ENCODE results near the gene ALDOA.

The ALDOA gene

GRCh38 chr16:30046178-30046577 is 19.4 kb upstream of the ALDOA start:
- DNase-seq: no peak

GRCh38 chr16:30046588-30046987 is 19.0 kb upstream of the ALDOA start:
- DNase-seq: no peak

- no peak for DNase-seq
Measured at GRCh38 chr16:30049871-30050270, 15.7 kb upstream of the ALDOA start.

GRCh38 chr16:30051518-30051917 is 14.0 kb upstream of the ALDOA start:
- no peak for DNase-seq

GRCh38 chr16:30052671-30053372 is 12.7 kb upstream of the ALDOA start:
- DNase-seq: peak; percentile 87

- peak; percentile 28 for DNase-seq
Measured at GRCh38 chr16:30053376-30054015, 12.1 kb upstream of the ALDOA start.

- DNase-seq: no peak
Measured at GRCh38 chr16:30054451-30054850, 11.1 kb upstream of the ALDOA start.

- no peak for DNase-seq
Measured at GRCh38 chr16:30054959-30055553, 10.5 kb upstream of the ALDOA start.

GRCh38 chr16:30060346-30060745 is 5.2 kb upstream of the ALDOA start:
- no peak for DNase-seq

- DNase-seq: no peak
Measured at GRCh38 chr16:30060836-30061554, 4.6 kb upstream of the ALDOA start.

GRCh38 chr16:30063278-30063892 is 2.2 kb upstream of the ALDOA start:
- DNase-seq: no peak

- peak; percentile 18 for DNase-seq
Measured at GRCh38 chr16:30063893-30064728, 1.4 kb upstream of the ALDOA start.

GRCh38 chr16:30064729-30065101 is 845 bp upstream of the ALDOA start:
- DNase-seq: no peak

- DNase-seq: no peak
Measured at GRCh38 chr16:30065943-30066760, 592 bp downstream of the ALDOA start.

GRCh38 chr16:30066761-30067583 is 1.4 kb downstream of the ALDOA start:
- no peak for DNase-seq

GRCh38 chr16:30067584-30067916 is 2.0 kb downstream of the ALDOA start:
- DNase-seq: no peak

GRCh38 chr16:30068333-30068732 is 2.8 kb downstream of the ALDOA start:
- no peak for DNase-seq

GRCh38 chr16:30068750-30069610 is 3.4 kb downstream of the ALDOA start:
- no peak for DNase-seq

GRCh38 chr16:30069611-30070462 is 4.3 kb downstream of the ALDOA start:
- DNase-seq: no peak
